BE2C (cell line): ENCODE data around the gene EGR1.

Experiments
- DNase-seq: peaks from one replicate; pipeline ENCODE4 v3.0.0-alpha.2; 2020
- H3K27me3 ChIP-seq: fragments of 250-450 bp; sonication (Bioruptor Pico); 2 replicates; pipeline ENCODE4 v1.5.1; 2020; ENCODE audit warnings: mild to moderate bottlenecking
- H3K36me3 ChIP-seq: fragments of 250-450 bp; sonication (Bioruptor Pico); 2 replicates; pipeline ENCODE4 v1.5.1; 2020; ENCODE audit warnings: mild to moderate bottlenecking
- H3K4me1 ChIP-seq: fragments of 250-450 bp; sonication (Bioruptor Pico); 2 replicates; pipeline ENCODE4 v1.5.1; 2020
- H3K4me3 ChIP-seq: 2 replicates; pipeline ENCODE4 v1.5.1; 2011; ENCODE audit warnings: low read depth, low read length
- H3K9me3 ChIP-seq: fragments of 250-450 bp; sonication (Bioruptor Pico); 2 replicates; pipeline ENCODE4 v1.5.1; 2020
- TF ChIP-seq, protein P1 (sequence below): IDR thresholded peaks from 2 replicates; pipeline ENCODE4 v1.5.1; 2012; ENCODE audit warnings: mild to moderate bottlenecking, low read depth, low read length

EGR1 gene

DNA sequence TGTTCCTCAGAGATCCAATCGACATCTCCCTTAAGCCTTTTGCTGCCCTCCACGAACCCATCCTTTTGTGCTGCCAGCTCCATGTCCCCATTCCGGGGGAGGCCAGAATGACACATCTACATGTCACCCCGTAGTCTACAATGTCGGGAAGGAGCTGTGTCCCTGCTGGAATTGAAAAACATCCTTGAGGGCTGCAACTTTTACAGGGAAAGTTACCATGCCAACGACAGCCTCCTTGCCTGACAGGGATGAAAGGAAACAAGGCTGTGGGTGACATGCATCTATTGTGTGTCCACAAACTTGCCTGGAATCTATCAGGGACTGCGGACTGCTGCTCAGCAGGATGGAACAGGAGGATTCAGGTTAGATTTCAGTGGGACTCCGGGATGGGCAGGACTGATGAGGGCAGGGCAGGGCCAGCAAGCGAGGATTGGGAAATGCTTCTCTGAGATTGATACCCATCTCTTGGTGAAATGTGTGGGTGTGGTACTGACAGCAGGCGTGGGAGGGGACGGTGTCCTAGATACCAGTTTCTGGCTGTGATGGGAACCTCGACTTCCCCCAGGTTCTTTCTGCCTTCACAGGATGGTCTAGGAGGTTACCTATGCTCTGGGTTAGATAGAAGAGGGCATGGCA, 25.5 kb downstream of the EGR1 start:
- no peaks in the 10 kb centered on the region for H3K36me3 ChIP-seq
- no peak overlapping the region for H3K4me3 ChIP-seq

DNA sequence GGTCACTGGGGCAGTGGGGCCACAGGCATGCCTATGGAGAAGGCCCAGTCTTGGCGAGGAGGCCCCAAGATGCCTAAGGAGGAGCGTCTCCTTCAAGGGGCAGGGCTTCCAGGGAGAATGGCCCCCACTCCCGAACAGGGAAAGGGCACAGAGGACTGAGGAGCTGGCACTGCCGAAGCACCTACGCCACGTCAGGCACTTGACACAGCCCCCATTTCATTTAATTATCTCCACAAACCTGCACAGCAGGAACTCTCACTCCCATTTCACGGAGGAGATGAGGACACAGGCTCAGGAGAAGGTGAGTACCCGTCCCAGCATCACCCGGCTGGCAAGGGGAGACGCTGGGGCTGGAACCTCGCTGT, 26.0 kb downstream of the EGR1 start:
- Histone ChIP-seq H3K4me3 (peak overlapping the region; percentile 64), H3K36me3 (no peaks in the 10 kb centered on the region), H3K27me3 (no peaks in the 10 kb centered on the region), H3K4me1 (peaks cover 26% of the 10 kb centered on the region), H3K9me3 (no peaks in the 10 kb centered on the region)
- no peak for DNase-seq
- TF ChIP-seq, protein P1, sequence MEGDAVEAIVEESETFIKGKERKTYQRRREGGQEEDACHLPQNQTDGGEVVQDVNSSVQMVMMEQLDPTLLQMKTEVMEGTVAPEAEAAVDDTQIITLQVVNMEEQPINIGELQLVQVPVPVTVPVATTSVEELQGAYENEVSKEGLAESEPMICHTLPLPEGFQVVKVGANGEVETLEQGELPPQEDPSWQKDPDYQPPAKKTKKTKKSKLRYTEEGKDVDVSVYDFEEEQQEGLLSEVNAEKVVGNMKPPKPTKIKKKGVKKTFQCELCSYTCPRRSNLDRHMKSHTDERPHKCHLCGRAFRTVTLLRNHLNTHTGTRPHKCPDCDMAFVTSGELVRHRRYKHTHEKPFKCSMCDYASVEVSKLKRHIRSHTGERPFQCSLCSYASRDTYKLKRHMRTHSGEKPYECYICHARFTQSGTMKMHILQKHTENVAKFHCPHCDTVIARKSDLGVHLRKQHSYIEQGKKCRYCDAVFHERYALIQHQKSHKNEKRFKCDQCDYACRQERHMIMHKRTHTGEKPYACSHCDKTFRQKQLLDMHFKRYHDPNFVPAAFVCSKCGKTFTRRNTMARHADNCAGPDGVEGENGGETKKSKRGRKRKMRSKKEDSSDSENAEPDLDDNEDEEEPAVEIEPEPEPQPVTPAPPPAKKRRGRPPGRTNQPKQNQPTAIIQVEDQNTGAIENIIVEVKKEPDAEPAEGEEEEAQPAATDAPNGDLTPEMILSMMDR, result no peak

More for the DNA sequence above, 25.5 kb downstream of the EGR1 start:
- DNase-seq, result no peak
- H3K4me1 ChIP-seq, result peaks cover 26% of the 10 kb centered on the region
- TF ChIP-seq, protein P1, result no peak
- H3K27me3 ChIP-seq, result no peaks in the 10 kb centered on the region
- H3K9me3 ChIP-seq, result no peaks in the 10 kb centered on the region

DNA sequence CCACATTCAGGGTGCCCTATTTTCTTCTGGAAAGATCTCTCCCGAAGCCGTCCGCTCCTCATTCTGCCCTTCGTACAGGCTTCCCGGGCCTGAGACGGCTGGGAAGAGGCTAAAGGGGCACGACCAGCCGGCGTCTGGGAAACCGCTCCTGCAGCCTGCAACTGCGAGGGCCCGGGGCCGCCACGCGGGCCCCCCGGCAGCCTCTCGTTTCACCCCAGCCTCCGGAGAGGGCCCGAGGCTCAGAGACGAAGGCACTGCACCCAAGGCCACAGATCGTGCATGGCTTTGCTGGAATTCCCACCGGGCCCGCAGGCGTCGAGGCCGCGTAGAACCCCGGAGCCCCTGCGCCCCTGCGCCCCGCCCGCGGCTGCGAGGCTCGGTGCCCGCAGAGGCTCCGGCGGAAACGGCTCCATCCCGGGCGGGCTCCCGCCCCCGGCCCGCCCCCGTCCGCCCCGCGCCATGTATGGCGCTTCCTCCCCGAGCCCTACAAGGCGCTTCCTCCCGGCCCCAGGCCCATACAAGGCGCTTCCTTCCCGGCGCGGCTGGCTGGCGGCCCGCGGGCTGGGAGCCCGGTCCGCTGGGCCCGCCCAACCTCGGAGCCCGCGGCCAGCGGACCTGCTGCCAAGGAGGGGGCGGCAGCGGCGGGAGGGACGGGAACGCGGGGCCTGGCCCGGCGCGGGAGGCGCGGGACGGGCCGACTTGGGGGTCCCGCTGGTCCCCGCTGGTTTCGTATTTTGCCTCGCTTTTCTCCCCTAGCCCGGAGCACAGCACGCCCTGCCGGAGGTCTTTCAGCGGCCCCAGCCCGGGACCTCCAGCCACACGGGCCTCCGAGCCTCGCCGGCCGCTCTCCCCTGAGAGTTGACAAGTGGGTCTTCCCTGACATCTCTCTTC, 26.6 kb downstream of the EGR1 start:
- no peaks in the 10 kb centered on the region for H3K9me3 ChIP-seq
- peaks cover 26% of the 10 kb centered on the region for H3K4me1 ChIP-seq
- DNase-seq, result peak; percentile 93
- H3K36me3 ChIP-seq, result no peaks in the 10 kb centered on the region
- TF ChIP-seq, protein P1, result no peak
- H3K27me3 ChIP-seq, result no peaks in the 10 kb centered on the region
- peak overlapping the region; percentile 64 for H3K4me3 ChIP-seq

DNA sequence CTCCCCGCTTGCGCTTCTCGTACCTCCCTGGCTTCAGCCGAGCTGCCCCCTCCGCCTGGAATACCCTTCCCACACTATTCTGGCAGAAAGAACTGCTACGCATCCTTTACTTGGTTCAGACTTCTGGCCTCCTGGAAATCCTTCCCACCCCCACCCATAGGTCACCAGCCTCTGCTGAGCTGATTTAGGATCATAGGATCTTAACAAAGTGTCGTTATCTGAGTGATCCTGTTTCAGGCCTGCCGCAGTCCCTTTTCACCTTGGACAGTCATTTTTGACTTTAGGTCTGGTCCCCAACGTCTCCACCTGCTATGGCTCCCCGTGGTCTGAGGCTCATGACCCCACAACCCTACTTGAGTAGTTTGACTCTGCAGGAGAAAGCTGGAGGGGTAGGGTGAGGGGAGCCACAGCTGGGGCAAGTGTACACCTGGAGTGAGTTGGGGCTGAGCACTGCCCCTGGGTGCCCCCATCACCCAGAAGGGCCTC, 27.3 kb downstream of the EGR1 start:
- Histone ChIP-seq H3K4me3 (peak overlapping the region; percentile 56), H3K9me3 (no peaks in the 10 kb centered on the region), H3K27me3 (no peaks in the 10 kb centered on the region), H3K4me1 (peaks cover 26% of the 10 kb centered on the region), H3K36me3 (no peaks in the 10 kb centered on the region)
- no peak for DNase-seq
- TF ChIP-seq, protein P1, result no peak

DNA sequence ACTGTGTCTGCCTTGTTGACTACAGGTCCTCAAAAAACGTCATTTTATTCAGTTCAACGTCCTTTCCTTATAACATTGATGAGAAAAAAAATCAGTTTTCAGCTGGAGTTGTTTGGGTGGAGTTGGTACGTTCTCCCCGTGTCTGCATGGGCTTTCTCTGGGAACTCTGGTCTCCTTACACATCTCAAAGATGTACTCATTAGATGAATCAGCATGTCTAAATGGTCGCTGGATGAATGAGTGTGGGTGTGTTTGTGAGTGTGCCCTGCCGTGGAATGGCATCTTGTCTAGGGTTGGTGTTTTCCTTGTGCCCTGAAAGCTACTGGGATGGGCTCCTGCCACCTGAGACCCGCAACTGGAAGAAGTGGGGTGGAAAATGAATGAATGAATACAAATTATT, 30.1 kb downstream of the EGR1 start:
- Histone ChIP-seq H3K36me3 (no peaks in the 10 kb centered on the region), H3K4me3 (no peak overlapping the region), H3K9me3 (no peaks in the 10 kb centered on the region), H3K4me1 (peaks cover 19% of the 10 kb centered on the region), H3K27me3 (no peaks in the 10 kb centered on the region)
- no peak for DNase-seq
- TF ChIP-seq, protein P1, result no peak

DNA sequence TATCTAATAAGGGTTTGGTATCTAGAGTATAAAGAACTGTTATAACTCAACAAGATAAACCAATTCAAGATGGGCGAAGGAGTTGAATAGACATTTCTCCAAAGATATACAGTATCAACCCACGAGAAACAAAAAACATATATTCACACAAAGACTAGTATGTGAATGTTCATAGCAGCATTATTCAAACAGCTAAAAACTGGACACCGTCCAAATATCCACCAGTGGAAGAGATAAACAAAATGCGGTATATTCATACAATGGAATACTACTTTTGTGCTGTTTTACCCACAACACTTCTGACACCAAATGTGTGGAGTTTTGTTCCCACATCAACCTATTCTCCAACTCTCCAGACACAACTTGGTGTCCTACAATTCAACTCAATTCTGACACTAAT, 33.1 kb downstream of the EGR1 start:
- H3K36me3 ChIP-seq, result no peaks in the 10 kb centered on the region
- no peaks in the 10 kb centered on the region for H3K27me3 ChIP-seq
- DNase-seq, result no peak
- H3K9me3 ChIP-seq, result no peaks in the 10 kb centered on the region
- TF ChIP-seq, protein P1, result no peak
- peaks cover 7% of the 10 kb centered on the region for H3K4me1 ChIP-seq
- H3K4me3 ChIP-seq, result no peak overlapping the region
